A549 (cell line): ENCODE measurements around the gene RRAGD. TPM values are rescaled to one million over a fixed set of nuclear protein-coding genes. Genes with fewer than 3 reads are reported as not detected.

Experiments used
- ATAC-seq, 2 experiments: fragments of 200-7000 bp in 1 of 2; fragments of >200 bp in 1 of 2; cut with Nextera tagmentation in 1 of 2; cut with Tn5 transposase in 1 of 2; 3 replicates each; pipeline versions ENCODE4 v1.8.0 to v1.9.1; 2018 to 2020; ENCODE audit warnings: mild to moderate bottlenecking in 1 of 2, moderate library complexity in 1 of 2
- CTCF ChIA-PET: fragments of 300-600 bp; sonication (Branson Sonifier 250); formaldehyde crosslinking; extraction: SDS; loops from one replicate; lab custom pipeline; 2021; ENCODE audit warnings: antibody characterized with exemption, inconsistent platforms; lab: Yijun Ruan, JAX
- POLR2A ChIA-PET: fragments of 350-600 bp; formaldehyde crosslinking; extraction: SDS; loops from one replicate; lab custom pipeline; 2021; ENCODE audit warnings: antibody characterized with exemption, inconsistent platforms; lab: Yijun Ruan, JAX
- DNase-seq, 2 experiments: peaks; one replicate each; pipeline versions ENCODE4 v3.0.0 to v3.0.0-alpha.2; 2011 to 2016; ENCODE audit warnings: low read depth in 1 of 2, low spot score in 1 of 2
- FAIRE-seq: peaks from 2 replicates; lab custom pipeline; 2011; peaks lifted over from hg19 to GRCh38; lab: Jason Lieb, UNC
- H3K27ac ChIP-seq, 2 experiments: fragments of >200 bp; sonication (Bioruptor Twin); formaldehyde crosslinking; 3 replicates each; pipeline ENCODE4 v1.5.1; 2016 to 2017
- H3K4me1 ChIP-seq: fragments of >200 bp; sonication (Bioruptor Twin); formaldehyde crosslinking; 3 replicates; pipeline ENCODE4 v1.6.1; 2016
- H3K4me2 ChIP-seq: fragments of >200 bp; sonication (Bioruptor Twin); formaldehyde crosslinking; 3 replicates; pipeline ENCODE4 v1.6.1; 2016
- H3K4me3 ChIP-seq: fragments of >200 bp; sonication (Bioruptor Twin); formaldehyde crosslinking; 3 replicates; pipeline ENCODE4 v1.5.1; 2016
- H3K9me3 ChIP-seq: fragments of >200 bp; sonication (Bioruptor Twin); formaldehyde crosslinking; 3 replicates; pipeline ENCODE4 v1.6.1; 2016
- BHLHE40 ChIP-seq: IDR thresholded peaks from 2 replicates; pipeline ENCODE4 v1.6.1; 2012; ENCODE audit warnings: low read depth, low read length, inconsistent platforms
- EHF ChIP-seq: fragments of 250-450 bp; sonication (Bioruptor Pico); IDR thresholded peaks from 2 replicates; pipeline ENCODE4 v1.5.0; 2020; ENCODE audit warnings: mild to moderate bottlenecking
- EP300 ChIP-seq, 2 experiments: fragments of >200 bp; sonication (Bioruptor Twin); formaldehyde crosslinking; IDR thresholded peaks; 2 replicates in 1 of 2; 3 replicates in 1 of 2; pipeline ENCODE4 v1.6.1; 2016 to 2017
- FOSL2 ChIP-seq, 2 experiments: fragments of 450-650 bp in 1 of 2; fragments of >200 bp in 1 of 2; sonication (Bioruptor Twin) in 1 of 2; formaldehyde crosslinking; IDR thresholded peaks; 2 replicates each; pipeline versions ENCODE4 v1.5.0 to v1.6.1; 2016 to 2020; ENCODE audit warnings: mild to moderate bottlenecking in 1 of 2, moderate library complexity in 1 of 2
- HOXA7 ChIP-seq: fragments of 250-450 bp; sonication (Bioruptor Pico); IDR thresholded peaks from 2 replicates; pipeline ENCODE4 v1.5.0; 2020; ENCODE audit warnings: mild to moderate bottlenecking, moderate library complexity
- HOXB5 ChIP-seq: fragments of 250-450 bp; sonication (Bioruptor Pico); IDR thresholded peaks from 2 replicates; pipeline ENCODE4 v1.5.0; 2020; ENCODE audit warnings: mild to moderate bottlenecking, moderate library complexity
- KDM5A ChIP-seq: fragments of 200-600 bp; sonication (generic); IDR thresholded peaks from 2 replicates; pipeline ENCODE4 v1.6.1; 2016; ENCODE audit warnings: antibody characterized with exemption, mild to moderate bottlenecking
- MAZ ChIP-seq: fragments of 150-350 bp; IDR thresholded peaks from 2 replicates; pipeline ENCODE4 v1.6.1; 2014; ENCODE audit warnings: antibody characterized with exemption, low read depth, low read length, borderline replicate concordance
- NR3C1 ChIP-seq: fragments of >200 bp; sonication (Bioruptor Twin); formaldehyde crosslinking; IDR thresholded peaks from 3 replicates; pipeline ENCODE4 v1.6.1; 2017
- RARB ChIP-seq: fragments of 250-450 bp; sonication (Bioruptor Pico); IDR thresholded peaks from 2 replicates; pipeline ENCODE4 v1.8.0; 2021; ENCODE audit warnings: mild to moderate bottlenecking, moderate library complexity
- RNF2 ChIP-seq: fragments of 200-600 bp; sonication (generic); IDR thresholded peaks from 2 replicates; pipeline ENCODE4 v1.6.1; 2016; ENCODE audit warnings: low read depth, mild to moderate bottlenecking, antibody characterized with exemption, moderate library complexity, borderline replicate concordance
- TP53 ChIP-seq: fragments of 250-450 bp; sonication (Bioruptor Pico); IDR thresholded peaks from 2 replicates; pipeline ENCODE4 v1.5.0; 2021; ENCODE audit warnings: mild to moderate bottlenecking, moderate library complexity
- ZSCAN20 ChIP-seq: fragments of 250-450 bp; sonication (Bioruptor Pico); IDR thresholded peaks from 2 replicates; pipeline ENCODE4 v1.8.0; 2022; ENCODE audit warnings: mild to moderate bottlenecking, moderate library complexity
- WGBS: methylation state at CpG from one replicate; pipeline ENCODE4 v1.1.6; 2017; ENCODE audit errors: missing lambda C conversion rate; 5-methylcytosine and 5-hydroxymethylcytosine counted together
- polyA plus RNA-seq, 4 experiments: library from polyadenylated mRNA; depleted of rRNA in 3 of 4; stranded (reverse); fragments of >200 nt; fragmentation: RNase III in 1 of 4; extraction: RNeasy Plus Mini Kit Qiagen cat#74134 plus additional on column Dnase treatment in 1 of 4; gene quantifications; 2 replicates in 3 of 4; 3 replicates in 1 of 4; pipeline ENCODE4 v1.2.3, GENCODE V29; 2011 to 2017
- TF ChIP-seq, protein P1 (sequence below): fragments of >200 bp; sonication (Bioruptor Twin); formaldehyde crosslinking; IDR thresholded peaks from 3 replicates; pipeline ENCODE4 v1.5.1; 2016
- TF ChIP-seq, protein P2 (sequence below): fragments of 250-450 bp; sonication (Bioruptor Pico); IDR thresholded peaks from 2 replicates; pipeline ENCODE4 v1.5.0; 2020; ENCODE audit warnings: low read depth, mild to moderate bottlenecking, moderate library complexity
- TF ChIP-seq, protein P3 (sequence below): fragments of 200-600 bp; sonication (generic); IDR thresholded peaks from 2 replicates; pipeline ENCODE4 v1.6.1; 2016; ENCODE audit warnings: antibody characterized with exemption, mild to moderate bottlenecking, moderate library complexity
- TF ChIP-seq, protein P4 (sequence below): fragments of 250-450 bp; sonication (Bioruptor Pico); IDR thresholded peaks from 2 replicates; pipeline ENCODE4 v1.5.0; 2021; ENCODE audit warnings: mild to moderate bottlenecking, moderate library complexity, borderline replicate concordance
- TF ChIP-seq, protein P5 (sequence below): fragments of >200 bp; sonication (Bioruptor Twin); formaldehyde crosslinking; IDR thresholded peaks from 2 replicates; pipeline ENCODE4 v1.6.1; 2016

RRAGD gene
- polyA plus RNA-seq, 2 of the 4 experiments (the other 2 are of a cell fraction): 0.72 to 1.2 TPM

DNA sequence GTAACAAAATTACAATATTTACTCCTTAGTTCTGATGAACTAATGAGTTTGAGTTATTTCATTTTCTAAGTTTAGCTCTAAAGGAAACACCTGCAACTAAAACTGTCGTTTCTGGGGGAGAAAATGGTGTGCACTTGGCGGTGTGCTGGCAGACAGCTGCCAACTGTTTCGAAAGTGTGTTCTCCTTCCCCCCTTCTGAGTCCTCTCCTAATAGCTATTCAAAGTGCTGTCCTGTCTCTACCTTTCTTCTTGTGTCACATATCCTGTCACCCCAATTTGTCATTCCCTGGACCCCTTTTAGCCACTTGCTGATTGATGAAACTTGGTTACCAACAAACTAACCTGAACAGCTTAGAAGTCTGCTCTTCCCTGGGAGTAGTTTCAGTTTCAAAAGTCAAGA, 54.7 kb downstream of the RRAGD start:
- FAIRE-seq (no peak), DNase-seq (no peak), ATAC-seq (no peak)
- Histone ChIP-seq H3K4me1 (no peaks in the 10 kb centered on the region), H3K4me2 (no peak overlapping the region), H3K4me3 (no peak overlapping the region), H3K9me3 (no peaks in the 10 kb centered on the region), H3K27ac (no peak overlapping the region)
- no peak for TF ChIP-seq TP53
- TF ChIP-seq HOXA7 (CRISPR knock-in tag): no peak
- no peak for TF ChIP-seq EHF (CRISPR knock-in tag)
- TF ChIP-seq, protein P1, sequence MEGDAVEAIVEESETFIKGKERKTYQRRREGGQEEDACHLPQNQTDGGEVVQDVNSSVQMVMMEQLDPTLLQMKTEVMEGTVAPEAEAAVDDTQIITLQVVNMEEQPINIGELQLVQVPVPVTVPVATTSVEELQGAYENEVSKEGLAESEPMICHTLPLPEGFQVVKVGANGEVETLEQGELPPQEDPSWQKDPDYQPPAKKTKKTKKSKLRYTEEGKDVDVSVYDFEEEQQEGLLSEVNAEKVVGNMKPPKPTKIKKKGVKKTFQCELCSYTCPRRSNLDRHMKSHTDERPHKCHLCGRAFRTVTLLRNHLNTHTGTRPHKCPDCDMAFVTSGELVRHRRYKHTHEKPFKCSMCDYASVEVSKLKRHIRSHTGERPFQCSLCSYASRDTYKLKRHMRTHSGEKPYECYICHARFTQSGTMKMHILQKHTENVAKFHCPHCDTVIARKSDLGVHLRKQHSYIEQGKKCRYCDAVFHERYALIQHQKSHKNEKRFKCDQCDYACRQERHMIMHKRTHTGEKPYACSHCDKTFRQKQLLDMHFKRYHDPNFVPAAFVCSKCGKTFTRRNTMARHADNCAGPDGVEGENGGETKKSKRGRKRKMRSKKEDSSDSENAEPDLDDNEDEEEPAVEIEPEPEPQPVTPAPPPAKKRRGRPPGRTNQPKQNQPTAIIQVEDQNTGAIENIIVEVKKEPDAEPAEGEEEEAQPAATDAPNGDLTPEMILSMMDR: no peak
- no peak for TF ChIP-seq FOSL2 (IDR thresholded peaks at IDR 0.05)
- no peak for TF ChIP-seq FOSL2 (CRISPR knock-in tag; IDR thresholded peaks at IDR 0.05)
- no peak for TF ChIP-seq NR3C1
- no peak for TF ChIP-seq RARB (CRISPR knock-in tag)
- TF ChIP-seq, protein P2, sequence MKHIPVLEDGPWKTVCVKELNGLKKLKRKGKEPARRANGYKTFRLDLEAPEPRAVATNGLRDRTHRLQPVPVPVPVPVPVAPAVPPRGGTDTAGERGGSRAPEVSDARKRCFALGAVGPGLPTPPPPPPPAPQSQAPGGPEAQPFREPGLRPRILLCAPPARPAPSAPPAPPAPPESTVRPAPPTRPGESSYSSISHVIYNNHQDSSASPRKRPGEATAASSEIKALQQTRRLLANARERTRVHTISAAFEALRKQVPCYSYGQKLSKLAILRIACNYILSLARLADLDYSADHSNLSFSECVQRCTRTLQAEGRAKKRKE (CRISPR knock-in tag): no peak
- TF ChIP-seq RNF2: no peak
- TF ChIP-seq, protein P3, sequence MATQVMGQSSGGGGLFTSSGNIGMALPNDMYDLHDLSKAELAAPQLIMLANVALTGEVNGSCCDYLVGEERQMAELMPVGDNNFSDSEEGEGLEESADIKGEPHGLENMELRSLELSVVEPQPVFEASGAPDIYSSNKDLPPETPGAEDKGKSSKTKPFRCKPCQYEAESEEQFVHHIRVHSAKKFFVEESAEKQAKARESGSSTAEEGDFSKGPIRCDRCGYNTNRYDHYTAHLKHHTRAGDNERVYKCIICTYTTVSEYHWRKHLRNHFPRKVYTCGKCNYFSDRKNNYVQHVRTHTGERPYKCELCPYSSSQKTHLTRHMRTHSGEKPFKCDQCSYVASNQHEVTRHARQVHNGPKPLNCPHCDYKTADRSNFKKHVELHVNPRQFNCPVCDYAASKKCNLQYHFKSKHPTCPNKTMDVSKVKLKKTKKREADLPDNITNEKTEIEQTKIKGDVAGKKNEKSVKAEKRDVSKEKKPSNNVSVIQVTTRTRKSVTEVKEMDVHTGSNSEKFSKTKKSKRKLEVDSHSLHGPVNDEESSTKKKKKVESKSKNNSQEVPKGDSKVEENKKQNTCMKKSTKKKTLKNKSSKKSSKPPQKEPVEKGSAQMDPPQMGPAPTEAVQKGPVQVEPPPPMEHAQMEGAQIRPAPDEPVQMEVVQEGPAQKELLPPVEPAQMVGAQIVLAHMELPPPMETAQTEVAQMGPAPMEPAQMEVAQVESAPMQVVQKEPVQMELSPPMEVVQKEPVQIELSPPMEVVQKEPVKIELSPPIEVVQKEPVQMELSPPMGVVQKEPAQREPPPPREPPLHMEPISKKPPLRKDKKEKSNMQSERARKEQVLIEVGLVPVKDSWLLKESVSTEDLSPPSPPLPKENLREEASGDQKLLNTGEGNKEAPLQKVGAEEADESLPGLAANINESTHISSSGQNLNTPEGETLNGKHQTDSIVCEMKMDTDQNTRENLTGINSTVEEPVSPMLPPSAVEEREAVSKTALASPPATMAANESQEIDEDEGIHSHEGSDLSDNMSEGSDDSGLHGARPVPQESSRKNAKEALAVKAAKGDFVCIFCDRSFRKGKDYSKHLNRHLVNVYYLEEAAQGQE: no peak
- no peak for TF ChIP-seq ZSCAN20
- no peak for TF ChIP-seq BHLHE40
- no peak for TF ChIP-seq HOXB5 (CRISPR knock-in tag)
- CTCF ChIA-PET: interaction anchor here (1.6 kb wide), 1 partner anchor 46 kb away, joined by 3 read pairs; no protein-coding TSS in a partner anchor
- WGBS: 62% methylated on average over 3 of the region's 3 CpGs
- POLR2A ChIA-PET: no interaction called here

DNA sequence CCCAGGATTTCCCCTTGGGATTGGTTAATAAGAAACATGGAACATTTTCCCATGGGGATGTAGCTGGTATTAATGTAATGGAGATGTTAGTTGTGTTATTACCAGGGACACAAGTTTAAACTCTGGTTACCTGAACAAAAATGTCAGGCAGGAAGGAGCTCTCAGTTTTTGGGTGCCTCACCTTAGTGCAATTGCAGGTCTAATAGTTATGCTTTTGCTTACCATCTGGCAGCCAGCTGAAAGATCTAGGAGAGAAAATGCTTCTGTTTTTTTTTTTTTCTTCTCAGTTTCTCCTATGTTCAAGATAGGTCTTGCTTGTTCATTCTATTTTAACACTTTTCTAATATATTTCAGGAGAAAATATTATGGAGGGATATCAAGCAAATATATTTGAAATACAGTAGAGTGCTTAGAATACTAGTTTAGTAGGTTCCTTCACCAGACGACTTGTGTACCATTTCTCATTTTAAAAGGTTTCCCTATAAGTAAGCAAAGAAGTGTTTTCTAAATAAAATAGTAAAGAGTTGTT, 55.4 kb downstream of the RRAGD start:
- ChIA-PET CTCF (interaction anchor here (0.6 to 1.6 kb wide), 2 partner anchors 45 to 882 kb away, joined by 3 read pairs; no protein-coding TSS in a partner anchor), POLR2A (interaction anchor here (0.7 kb wide), 3 partner anchors 34 to 463 kb away, joined by 4 to 6 read pairs (median 5); no protein-coding TSS in a partner anchor)
- ATAC-seq (no peak), DNase-seq (no peak), FAIRE-seq (no peak)
- TF ChIP-seq KDM5A: no peak
- TF ChIP-seq, protein P4, sequence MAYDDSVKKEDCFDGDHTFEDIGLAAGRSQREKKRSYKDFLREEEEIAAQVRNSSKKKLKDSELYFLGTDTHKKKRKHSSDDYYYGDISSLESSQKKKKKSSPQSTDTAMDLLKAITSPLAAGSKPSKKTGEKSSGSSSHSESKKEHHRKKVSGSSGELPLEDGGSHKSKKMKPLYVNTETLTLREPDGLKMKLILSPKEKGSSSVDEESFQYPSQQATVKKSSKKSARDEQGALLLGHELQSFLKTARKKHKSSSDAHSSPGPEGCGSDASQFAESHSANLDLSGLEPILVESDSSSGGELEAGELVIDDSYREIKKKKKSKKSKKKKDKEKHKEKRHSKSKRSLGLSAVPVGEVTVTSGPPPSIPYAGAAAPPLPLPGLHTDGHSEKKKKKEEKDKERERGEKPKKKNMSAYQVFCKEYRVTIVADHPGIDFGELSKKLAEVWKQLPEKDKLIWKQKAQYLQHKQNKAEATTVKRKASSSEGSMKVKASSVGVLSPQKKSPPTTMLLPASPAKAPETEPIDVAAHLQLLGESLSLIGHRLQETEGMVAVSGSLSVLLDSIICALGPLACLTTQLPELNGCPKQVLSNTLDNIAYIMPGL (CRISPR knock-in tag): no peak
- no peak for TF ChIP-seq NR3C1
- no peak for TF ChIP-seq EP300 (IDR thresholded peaks at IDR 0.05)
- TF ChIP-seq, protein P5, sequence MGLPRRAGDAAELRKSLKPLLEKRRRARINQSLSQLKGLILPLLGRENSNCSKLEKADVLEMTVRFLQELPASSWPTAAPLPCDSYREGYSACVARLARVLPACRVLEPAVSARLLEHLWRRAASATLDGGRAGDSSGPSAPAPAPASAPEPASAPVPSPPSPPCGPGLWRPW: no peak
- no peak for TF ChIP-seq MAZ
- Histone ChIP-seq H3K4me2 (no peak overlapping the region), H3K4me3 (no peak overlapping the region), H3K9me3 (no peaks in the 10 kb centered on the region), H3K27ac (no peak overlapping the region), H3K4me1 (no peaks in the 10 kb centered on the region)
- WGBS: 31% methylated on average over 1 of the region's 1 CpG
